Natural killer cell (primary cell): ENCODE results near the gene BCAS1. TPM values are rescaled to one million over a fixed set of nuclear protein-coding genes. Genes with fewer than 3 reads are reported as not detected.

ENCODE experiments used
- ATAC-seq, 3 donors: fragments of 150-1000 bp in 2 of 3; fragments of 200-7000 bp in 1 of 3; cut with Tn5 transposase; 1 replicate in 1 of 3; 2 replicates in 2 of 3; pipeline ENCODE4 v1.10.0; 2021; ENCODE audit warnings: mild to moderate bottlenecking in 2 of 3, moderate library complexity in 2 of 3
- DNase-seq, 2 donors: peaks; one replicate each; pipeline versions ENCODE4 v3.0.0 to v3.0.0-alpha.2; 2013 to 2021; ENCODE audit warnings: mixed read lengths in 1 of 2
- H3K27ac ChIP-seq: one replicate; pipeline ENCODE4 v1.5.1; 2013; ENCODE audit warnings: mild to moderate bottlenecking, low read length
- H3K27me3 ChIP-seq: one replicate; pipeline ENCODE4 v1.6.1; 2013; ENCODE audit warnings: low read length; ENCODE audit not compliant: control insufficient read depth, insufficient read depth
- H3K36me3 ChIP-seq: one replicate; pipeline ENCODE4 v1.6.1; 2013; ENCODE audit warnings: low read length; ENCODE audit not compliant: control insufficient read depth, insufficient read depth
- H3K4me1 ChIP-seq: one replicate; pipeline ENCODE4 v1.6.1; 2013; ENCODE audit warnings: low read length; ENCODE audit not compliant: control insufficient read depth, insufficient read depth
- H3K4me3 ChIP-seq: one replicate; pipeline ENCODE4 v1.5.1; 2013; ENCODE audit warnings: low read length
- H3K9me3 ChIP-seq: one replicate; pipeline ENCODE4 v1.6.1; 2013; ENCODE audit warnings: low read length; ENCODE audit not compliant: control insufficient read depth, insufficient read depth
- H3K27ac Mint-ChIP-seq, 2 donors: one replicate each; pipeline ENCODE4 v1.8.0; 2022; ENCODE audit warnings: mild to moderate bottlenecking in 2 of 2, mixed read lengths in 2 of 2, moderate library complexity in 1 of 2
- H3K27me3 Mint-ChIP-seq, 2 donors: one replicate each; pipeline ENCODE4 v1.8.0; 2022; ENCODE audit warnings: low read depth in 2 of 2, mixed read lengths in 2 of 2
- H3K36me3 Mint-ChIP-seq: one replicate; pipeline ENCODE4 v1.8.0; 2022; ENCODE audit warnings: mixed read lengths
- H3K4me1 Mint-ChIP-seq, 2 donors: one replicate each; pipeline ENCODE4 v1.8.0; 2022; ENCODE audit warnings: mixed read lengths in 2 of 2
- H3K4me3 Mint-ChIP-seq: one replicate; pipeline ENCODE4 v1.8.0; 2022; ENCODE audit warnings: mild to moderate bottlenecking, moderate library complexity, mixed read lengths
- H3K9me3 Mint-ChIP-seq, 2 donors: one replicate each; pipeline ENCODE4 v1.8.0; 2022; ENCODE audit warnings: mixed read lengths in 2 of 2
- CTCF ChIP-seq: fragments of 200-600 bp; IDR thresholded peaks from one replicate; pipeline ENCODE4 v1.8.0; 2022; ENCODE audit warnings: antibody characterized with exemption
- WGBS: methylation state at CpG from one replicate; pipeline ENCODE4 v1.1.7; 2013; ENCODE audit warnings: missing lambda C conversion rate; ENCODE audit not compliant: insufficient coverage; 5-methylcytosine and 5-hydroxymethylcytosine counted together
- intact Hi-C: fragments of 100-400 bp; cut with micrococcal nuclease; formaldehyde crosslinking; loops from one replicate; pipeline ENCODE4 v1.14.2; 2022
- total RNA-seq, 4 donors: library from RNA; stranded (reverse); fragments of 120-200 nt in 1 of 4; gene quantifications; one replicate each; pipeline versions ENCODE4 v1.2.3 to v1.2.4, GENCODE V29; 2013 to 2022

BCAS1 gene
- total RNA-seq, 3 donors from 2014 or later (not counting 1 experiment from before 2014, with no cell fraction given), result 0.31 to 1.2 (median 0.68) TPM

GRCh38 chr20:53942472-53942816 is 128.0 kb downstream of the BCAS1 start:
- DNase-seq (no peak), ATAC-seq (no peak)
- Histone ChIP-seq H3K9me3 (no peaks in the 10 kb centered on the region), H3K36me3 (no peaks in the 10 kb centered on the region), H3K27ac (no peak overlapping the region), H3K27me3 (no peaks in the 10 kb centered on the region), H3K4me1 (peaks cover 13% of the 10 kb centered on the region), H3K4me3 (no peak overlapping the region)
- intact Hi-C loops, result loop anchor here (5.0 kb wide), 3 partner anchors 100 to 785 kb away; no protein-coding TSS in a partner anchor
- Mint-ChIP-seq H3K4me3 (no peak overlapping the region), H3K27ac (no peak overlapping the region), H3K36me3 (no peaks in the 10 kb centered on the region), H3K4me1 (peaks cover 21 to 39% of the 10 kb centered on the region in 2 donors), H3K9me3 (no peaks in the 10 kb centered on the region), H3K27me3 (peaks cover 0 to 5% of the 10 kb centered on the region in 2 donors)
- TF ChIP-seq CTCF, result no peak
- 86% methylated on average over 6 of the region's 6 CpGs for WGBS

GRCh38 chr20:53941680-53942471 is 128.5 kb downstream of the BCAS1 start:
- Mint-ChIP-seq H3K36me3 (no peaks in the 10 kb centered on the region), H3K4me3 (no peak overlapping the region), H3K27ac (peak overlapping the region in 1 of 2 donors; percentile 32), H3K9me3 (no peaks in the 10 kb centered on the region), H3K27me3 (peaks cover 0 to 5% of the 10 kb centered on the region in 2 donors), H3K4me1 (peaks cover 21 to 39% of the 10 kb centered on the region in 2 donors)
- Histone ChIP-seq H3K27ac (no peak overlapping the region), H3K27me3 (no peaks in the 10 kb centered on the region), H3K4me1 (peaks cover 18% of the 10 kb centered on the region), H3K36me3 (no peaks in the 10 kb centered on the region), H3K9me3 (no peaks in the 10 kb centered on the region), H3K4me3 (no peak overlapping the region)
- WGBS, result 77% methylated on average over 7 of the region's 7 CpGs
- intact Hi-C loops, result loop anchor here (5.0 kb wide), 3 partner anchors 100 to 785 kb away; no protein-coding TSS in a partner anchor
- DNase-seq (no peak), ATAC-seq (no peak)
- TF ChIP-seq CTCF, result no peak

DNA sequence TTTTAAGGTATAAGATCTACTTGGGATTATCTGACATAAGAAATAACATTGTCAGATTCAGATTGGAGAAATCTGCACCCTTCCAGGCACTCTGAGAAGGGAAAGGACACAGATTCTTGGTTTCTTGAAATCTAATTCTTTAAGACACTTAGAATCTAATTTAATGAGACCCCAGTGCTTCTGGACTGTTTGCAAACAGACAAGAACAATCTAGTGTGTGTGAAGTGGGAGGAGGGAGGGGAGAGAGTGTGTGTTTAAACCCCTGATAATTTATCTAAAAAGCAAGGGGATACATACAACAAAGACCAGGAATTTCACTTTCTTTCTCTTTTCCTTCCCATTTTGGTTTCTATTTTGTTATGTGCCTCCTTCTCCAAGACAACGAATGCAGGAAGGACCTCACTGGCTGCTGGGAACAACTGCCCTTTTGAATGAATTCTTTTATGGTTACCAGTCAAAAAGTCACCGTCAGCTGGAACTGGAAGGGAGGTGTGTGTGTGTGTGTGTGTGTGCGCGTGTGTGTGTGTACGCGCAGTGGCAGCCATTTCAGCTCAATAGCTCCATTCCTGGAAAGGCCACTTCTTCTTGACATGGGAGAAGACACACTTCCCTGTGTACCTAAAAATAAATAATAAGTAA is 129.4 kb downstream of the BCAS1 start:
- Histone ChIP-seq H3K27ac (no peak overlapping the region), H3K27me3 (no peaks in the 10 kb centered on the region), H3K36me3 (no peaks in the 10 kb centered on the region), H3K4me1 (peaks cover 27% of the 10 kb centered on the region), H3K9me3 (no peaks in the 10 kb centered on the region), H3K4me3 (no peak overlapping the region)
- Mint-ChIP-seq H3K36me3 (no peaks in the 10 kb centered on the region), H3K4me3 (no peak overlapping the region), H3K27ac (peak overlapping the region in 1 of 2 donors; percentile 32), H3K9me3 (no peaks in the 10 kb centered on the region), H3K4me1 (peaks cover 23 to 39% of the 10 kb centered on the region in 2 donors), H3K27me3 (peaks cover 0 to 5% of the 10 kb centered on the region in 2 donors)
- WGBS, result 38% methylated on average over 4 of the region's 6 CpGs
- intact Hi-C loops, result loop anchor here (5.0 kb wide), 3 partner anchors 99 to 784 kb away; no protein-coding TSS in a partner anchor
- DNase-seq, result no peak
- TF ChIP-seq CTCF, result no peak
- ATAC-seq, result no peak
